GM12875 (cell line): Measurements from ENCODE around the gene HLA-DOA.

Experiments used
- H3K4me3 ChIP-seq: one replicate; pipeline ENCODE4 v1.5.1; 2011; ENCODE audit warnings: low read depth, low read length, control low read depth
- CTCF ChIP-seq: IDR thresholded peaks from 2 replicates; pipeline ENCODE4 v1.5.1; 2011; ENCODE audit warnings: low read depth, mild to moderate bottlenecking, control low read depth, inconsistent platforms, low read length, moderate library complexity, borderline replicate concordance; ENCODE audit not compliant: insufficient read depth

The HLA-DOA gene

DNA sequence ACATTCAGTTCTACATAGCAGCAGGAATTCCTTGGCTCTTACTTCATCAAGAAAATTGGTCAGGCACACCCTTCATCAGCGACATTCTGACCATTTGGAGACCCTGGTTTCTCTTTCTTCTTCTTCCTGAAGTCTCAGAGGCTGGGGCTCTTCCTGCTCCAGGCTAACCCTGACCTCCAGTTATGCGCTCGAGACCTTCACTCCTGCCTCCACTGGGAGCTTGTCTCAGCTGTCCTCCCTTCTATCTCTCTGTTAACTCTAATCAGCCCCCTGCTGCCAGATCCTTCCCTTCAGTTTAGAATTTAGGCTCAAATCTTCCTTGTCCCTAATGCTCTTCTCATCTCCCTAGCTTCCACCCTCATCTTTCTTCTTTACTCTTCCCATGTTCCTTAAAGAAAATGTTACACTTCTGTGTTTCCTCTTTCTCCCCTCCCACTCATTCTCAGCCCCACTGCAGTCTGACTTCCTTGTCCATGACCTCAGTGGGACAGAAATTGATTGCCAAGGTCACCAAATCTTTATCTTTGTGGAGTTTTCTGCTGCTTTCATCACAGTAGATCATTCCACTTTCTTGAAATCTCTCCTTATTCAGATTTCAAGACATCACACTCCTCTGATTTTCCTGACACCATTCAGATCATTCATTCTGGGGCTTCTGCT lies 8.4 kb upstream of the HLA-DOA start:
- TF ChIP-seq CTCF = no peak
- H3K4me3 ChIP-seq = no peak overlapping the region

DNA sequence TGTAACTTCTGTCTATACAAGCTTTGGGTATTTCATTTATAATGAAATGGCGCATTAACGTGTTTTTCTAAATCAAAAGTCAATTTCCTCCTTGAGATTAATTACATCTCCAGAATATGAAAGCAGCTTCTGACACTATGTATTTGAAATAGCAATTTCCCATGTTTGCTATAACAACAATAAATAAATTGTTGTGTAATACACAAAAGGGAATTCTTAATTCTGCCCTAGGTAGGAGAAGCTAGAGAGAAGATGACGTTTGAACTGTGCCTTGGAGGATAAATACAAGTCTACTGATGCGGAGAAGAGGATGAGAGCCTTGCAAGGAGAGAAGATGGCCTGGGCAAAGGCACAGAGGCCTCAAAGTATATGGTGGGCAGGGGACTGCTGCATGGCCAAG lies 7.6 kb upstream of the HLA-DOA start:
- no peak for TF ChIP-seq CTCF
- H3K4me3 ChIP-seq = no peak overlapping the region

- no peak for TF ChIP-seq CTCF
- no peak overlapping the region for H3K4me3 ChIP-seq
These were observed 6.4 kb upstream of the HLA-DOA start for GRCh38 chr6:33015798-33016197.

DNA sequence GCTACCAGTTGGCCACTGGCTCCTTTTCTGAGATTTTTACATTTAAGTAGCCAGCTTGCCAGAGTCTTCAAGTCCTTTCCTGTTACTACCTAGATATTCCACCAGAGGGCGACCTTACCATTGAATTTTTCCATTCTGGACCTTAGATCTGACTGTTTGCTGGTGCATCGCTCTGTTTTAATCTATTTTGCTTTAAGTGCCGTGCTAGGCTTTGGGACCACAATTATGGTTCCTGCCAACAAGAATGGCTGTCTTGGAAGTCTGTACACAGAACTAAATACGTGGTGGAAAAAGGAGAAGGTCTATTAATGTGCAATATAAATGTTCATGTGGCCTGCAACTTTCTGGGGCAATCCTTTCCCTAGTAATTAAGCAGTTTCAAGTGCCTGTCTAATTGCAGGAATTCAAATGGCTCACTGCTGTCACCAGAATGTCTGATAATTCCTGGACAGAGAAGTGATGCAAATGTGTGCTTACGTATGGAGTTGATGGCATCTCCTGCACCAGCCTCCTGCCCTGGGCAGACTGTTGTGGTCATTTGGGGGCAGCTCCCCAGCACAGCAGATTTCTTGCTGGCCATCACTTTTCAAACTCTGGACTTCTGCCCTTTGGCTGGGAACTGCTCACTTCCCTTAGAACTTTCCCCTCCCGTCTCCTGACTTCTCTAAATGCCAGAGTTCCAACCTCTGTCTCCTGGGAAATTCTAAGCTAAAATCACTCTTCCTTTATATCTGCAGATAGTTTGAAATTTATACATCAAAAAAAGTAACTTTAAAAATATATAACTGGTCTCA lies 5.6 kb upstream of the HLA-DOA start:
- TF ChIP-seq CTCF = peak; percentile 37; the same call in 1 of the 2 replicates
- no peak overlapping the region for H3K4me3 ChIP-seq

- TF ChIP-seq CTCF = no peak
These were observed 4.2 kb upstream of the HLA-DOA start for GRCh38 chr6:33013608-33014007.

GRCh38 chr6:33010356-33010755 lies 965 bp upstream of the HLA-DOA start:
- no peak for TF ChIP-seq CTCF
- H3K4me3 ChIP-seq = no peak overlapping the region

More at GRCh38 chr6:33013608-33014007, 4.2 kb upstream of the HLA-DOA start:
- H3K4me3 ChIP-seq = no peak overlapping the region
